ENCODE results near the gene OR2L8.

- TF ChIP-seq CTCF (IDR thresholded peaks at IDR 0.05; ENCODE audit: low read depth, low read length) (no peak), POLR2A (IDR thresholded peaks at IDR 0.05; ENCODE audit: extremely low read depth, insufficient read length) (no peak), MYC (IDR thresholded peaks at IDR 0.05; ENCODE audit: low read depth, low read length) (no peak), MAX (IDR thresholded peaks at IDR 0.05; ENCODE audit: low read depth, low read length) (no peak)
Measured at GRCh38 chr1:247964933-247965332, 16.3 kb downstream of the OR2L8 start, which contains the start of gene OR2AK2.
